Urothelium cell line (cell line): ENCODE measurements around the gene ADSS2.
"Not testable (repeated sequence)": the region's sequence is repeated elsewhere in the genome, so short reads cannot be mapped to it uniquely, and the experiment has no call there.

ENCODE experiments used
- DNase-seq: peaks from one replicate; pipeline ENCODE4 v3.0.0; 2011; ENCODE audit warnings: low spot score, mixed read lengths
- FAIRE-seq: peaks from 2 replicates; lab custom pipeline; 2011; peaks lifted over from hg19 to GRCh38; lab: Jason Lieb, UNC

Gene ADSS2

GRCh38 chr1:244369256-244370057 lies 82.3 kb downstream of the ADSS2 start:
- DNase-seq: no peak
- FAIRE-seq: no peak

GRCh38 chr1:244368279-244368678 lies 83.4 kb downstream of the ADSS2 start:
- DNase-seq (no peak), FAIRE-seq (no peak)

GRCh38 chr1:244367399-244368114 lies 84.2 kb downstream of the ADSS2 start:
- FAIRE-seq (no peak), DNase-seq (no peak)

GRCh38 chr1:244365809-244366208 lies 85.9 kb downstream of the ADSS2 start:
- FAIRE-seq: no peak

GRCh38 chr1:244365262-244365661 lies 86.4 kb downstream of the ADSS2 start:
- FAIRE-seq, DNase-seq: not testable (repeated sequence)

More at GRCh38 chr1:244365809-244366208, 85.9 kb downstream of the ADSS2 start:
- DNase-seq: no peak

GRCh38 chr1:244362476-244362875 lies 89.2 kb downstream of the ADSS2 start:
- no peak for FAIRE-seq
- no peak for DNase-seq

GRCh38 chr1:244361764-244362473 lies 89.8 kb downstream of the ADSS2 start:
- FAIRE-seq: no peak
- DNase-seq: peak; percentile 58
